Measurements from ENCODE around the gene DENND10. TPM values are rescaled to one million over a fixed set of nuclear protein-coding genes. Genes with fewer than 3 reads are reported as not detected.
A peak's percentile ranks its signal among the peaks of the same experiment; 100 is the strongest.
"Not testable (repeated sequence)": the region's sequence is repeated elsewhere in the genome, so short reads cannot be mapped to it uniquely, and the experiment has no call there.

Gene DENND10
- total RNA-seq, 1 experiment from 2014 or later, result 24.4 TPM

- Histone ChIP-seq H3K9me3 (no peaks in the 10 kb centered on the region), H3K36me3 (peaks cover 44% of the 10 kb centered on the region), H3K27me3 (no peaks in the 10 kb centered on the region), H3K4me3 (no peak overlapping the region)
- DNase-seq, result peak; percentile 30
These were observed 12.0 kb downstream of the DENND10 start for GRCh38 chr10:119115926-119116325.

GRCh38 chr10:119116326-119116951 is 12.5 kb downstream of the DENND10 start:
- no peaks in the 10 kb centered on the region for H3K9me3 ChIP-seq
- peaks cover 45% of the 10 kb centered on the region for H3K36me3 ChIP-seq

GRCh38 chr10:119118231-119118630 is 14.3 kb downstream of the DENND10 start:
- Histone ChIP-seq H3K36me3 (peaks cover 39% of the 10 kb centered on the region), H3K4me3 (no peak overlapping the region), H3K9me3 (no peaks in the 10 kb centered on the region), H3K27me3 (no peaks in the 10 kb centered on the region)
- no peak for DNase-seq

More at GRCh38 chr10:119116326-119116951, 12.5 kb downstream of the DENND10 start:
- DNase-seq, result no peak
- Histone ChIP-seq H3K4me3 (no peak overlapping the region), H3K27me3 (no peaks in the 10 kb centered on the region)

- H3K36me3 ChIP-seq, result peaks cover 30% of the 10 kb centered on the region
- DNase-seq, result no peak
- H3K4me3 ChIP-seq, result no peak overlapping the region
- no peaks in the 10 kb centered on the region for H3K9me3 ChIP-seq
- no peaks in the 10 kb centered on the region for H3K27me3 ChIP-seq
These were observed 15.5 kb downstream of the DENND10 start for GRCh38 chr10:119119400-119119799.

- no peaks in the 10 kb centered on the region for H3K27me3 ChIP-seq
- no peak for DNase-seq
- H3K4me3 ChIP-seq, result no peak overlapping the region
- H3K9me3 ChIP-seq, result no peaks in the 10 kb centered on the region
- H3K36me3 ChIP-seq, result peaks cover 32% of the 10 kb centered on the region
These were observed 16.5 kb downstream of the DENND10 start for GRCh38 chr10:119120413-119120867.

- no peak overlapping the region for H3K4me3 ChIP-seq
- peaks cover 36% of the 10 kb centered on the region for H3K36me3 ChIP-seq
- H3K27me3 ChIP-seq, result no peaks in the 10 kb centered on the region
- no peaks in the 10 kb centered on the region for H3K9me3 ChIP-seq
- no peak for DNase-seq
These were observed 17.0 kb downstream of the DENND10 start for GRCh38 chr10:119120875-119121274.

GRCh38 chr10:119125942-119126341 is 22.0 kb downstream of the DENND10 start:
- no peaks in the 10 kb centered on the region for H3K9me3 ChIP-seq
- H3K36me3 ChIP-seq, result peaks cover 37% of the 10 kb centered on the region
- no peak overlapping the region for H3K4me3 ChIP-seq
- no peaks in the 10 kb centered on the region for H3K27me3 ChIP-seq
- DNase-seq, result no peak

GRCh38 chr10:119129721-119130120 is 25.8 kb downstream of the DENND10 start:
- H3K36me3 ChIP-seq, result peaks cover 59% of the 10 kb centered on the region

GRCh38 chr10:119131512-119132240 is 27.8 kb downstream of the DENND10 start:
- no peaks in the 10 kb centered on the region for H3K9me3 ChIP-seq
- peaks cover 54% of the 10 kb centered on the region for H3K36me3 ChIP-seq
- no peak for DNase-seq
- H3K27me3 ChIP-seq, result no peaks in the 10 kb centered on the region
- peak overlapping the region; percentile 24 for H3K4me3 ChIP-seq

More at GRCh38 chr10:119129721-119130120, 25.8 kb downstream of the DENND10 start:
- no peak for DNase-seq
- H3K27me3 ChIP-seq, result no peaks in the 10 kb centered on the region
- no peaks in the 10 kb centered on the region for H3K9me3 ChIP-seq
- H3K4me3 ChIP-seq, result no peak overlapping the region

- DNase-seq, result no peak
- Histone ChIP-seq H3K9me3 (no peaks in the 10 kb centered on the region), H3K27me3 (no peaks in the 10 kb centered on the region), H3K36me3 (peaks cover 52% of the 10 kb centered on the region), H3K4me3 (no peak overlapping the region)
These were observed 28.8 kb downstream of the DENND10 start for GRCh38 chr10:119132521-119133345.

- H3K36me3 ChIP-seq, result peaks cover 48% of the 10 kb centered on the region
- DNase-seq, result no peak
- no peak overlapping the region for H3K4me3 ChIP-seq
- no peaks in the 10 kb centered on the region for H3K27me3 ChIP-seq
- H3K9me3 ChIP-seq, result no peaks in the 10 kb centered on the region
These were observed 30.0 kb downstream of the DENND10 start for GRCh38 chr10:119133949-119134348.

GRCh38 chr10:119135513-119135881 is 31.6 kb downstream of the DENND10 start:
- no peaks in the 10 kb centered on the region for H3K9me3 ChIP-seq
- no peak for DNase-seq
- no peaks in the 10 kb centered on the region for H3K27me3 ChIP-seq
- no peak overlapping the region for H3K4me3 ChIP-seq
- H3K36me3 ChIP-seq, result peaks cover 39% of the 10 kb centered on the region

- Histone ChIP-seq H3K9me3 (no peaks in the 10 kb centered on the region), H3K4me3 (no peak overlapping the region), H3K27me3 (no peaks in the 10 kb centered on the region), H3K36me3 (peaks cover 33% of the 10 kb centered on the region)
- DNase-seq, result no peak
These were observed 32.2 kb downstream of the DENND10 start for GRCh38 chr10:119136084-119136483.

GRCh38 chr10:119137878-119138277 is 34.0 kb downstream of the DENND10 start:
- not testable (repeated sequence) for H3K27me3 ChIP-seq, H3K4me3 ChIP-seq, H3K9me3 ChIP-seq, DNase-seq
- H3K36me3 ChIP-seq, result peaks cover 16% of the 10 kb centered on the region

GRCh38 chr10:119138346-119139306 is 34.7 kb downstream of the DENND10 start:
- H3K9me3 ChIP-seq, result no peaks in the 10 kb centered on the region
- H3K36me3 ChIP-seq, result peaks cover 10% of the 10 kb centered on the region
- H3K27me3 ChIP-seq, result no peaks in the 10 kb centered on the region
- H3K4me3 ChIP-seq, result no peak overlapping the region
- DNase-seq, result no peak

- Histone ChIP-seq H3K4me3 (no peak overlapping the region), H3K9me3 (no peaks in the 10 kb centered on the region), H3K36me3 (peaks cover 9% of the 10 kb centered on the region), H3K27me3 (no peaks in the 10 kb centered on the region)
- DNase-seq, result peak; percentile 16
These were observed 35.7 kb downstream of the DENND10 start for GRCh38 chr10:119139464-119140067.
